Spleen (tissue), 11 donors: ENCODE results near the gene TEAD3. TPM values are rescaled to one million over a fixed set of nuclear protein-coding genes. Genes with fewer than 3 reads are reported as not detected.

Experiments
- DNase-seq: peaks from one replicate; pipeline ENCODE4 v3.0.0-alpha.2; 2020
- H3K27ac ChIP-seq, 8 donors: fragments of 200-600 bp; sonication (generic) in 7 of 8; 1 replicate in 4 of 8; 2 replicates in 4 of 8; pipeline versions ENCODE4 v1.5.0 to v1.8.0; 2016 to 2021; ENCODE audit warnings: inconsistent platforms in 4 of 8, mild to moderate bottlenecking in 4 of 8, moderate library complexity in 1 of 8
- H3K27me3 ChIP-seq, 7 donors: fragments of 200-600 bp; sonication (generic) in 6 of 7; replicated peaks in 1 of 7; 1 replicate in 4 of 7; 2 replicates in 3 of 7; pipeline versions ENCODE4 v1.5.0 to v1.8.0; 2016 to 2021; ENCODE audit warnings: inconsistent platforms in 3 of 7, mild to moderate bottlenecking in 1 of 7
- H3K36me3 ChIP-seq, 6 donors: fragments of 200-600 bp; sonication (generic) in 5 of 6; 1 replicate in 4 of 6; 2 replicates in 2 of 6; pipeline versions ENCODE4 v1.5.0 to v1.8.0; 2016 to 2021; ENCODE audit warnings: inconsistent platforms in 2 of 6
- H3K4me1 ChIP-seq, 6 donors: fragments of 200-600 bp; sonication (generic) in 5 of 6; 1 replicate in 3 of 6; 2 replicates in 3 of 6; pipeline versions ENCODE4 v1.5.0 to v1.8.0; 2016 to 2021; ENCODE audit warnings: inconsistent platforms in 3 of 6
- H3K4me3 ChIP-seq, 8 donors: fragments of 200-600 bp; sonication (generic) in 7 of 8; 1 replicate in 4 of 8; 2 replicates in 4 of 8; pipeline versions ENCODE4 v1.5.0 to v1.8.0; 2016 to 2021; ENCODE audit warnings: inconsistent platforms in 4 of 8, mild to moderate bottlenecking in 4 of 8, moderate library complexity in 2 of 8
- H3K9me3 ChIP-seq, 8 donors: fragments of 200-600 bp; sonication (generic) in 7 of 8; 1 replicate in 4 of 8; 2 replicates in 4 of 8; pipeline versions ENCODE4 v1.5.0 to v1.8.0; 2016 to 2021; ENCODE audit warnings: inconsistent platforms in 4 of 8
- POLR2A ChIP-seq, 3 donors: fragments of 450-650 bp; IDR thresholded peaks; one replicate each; pipeline ENCODE4 v1.5.1; 2017; ENCODE audit warnings: antibody characterized with exemption in 3 of 3, mild to moderate bottlenecking in 1 of 3
- POLR2AphosphoS5 ChIP-seq, 3 donors: sonication (generic); formaldehyde crosslinking; IDR thresholded peaks; one replicate each; pipeline ENCODE4 v1.5.1; 2017; ENCODE audit warnings: antibody characterized with exemption in 3 of 3
- WGBS, 5 donors: extraction: QIAGEN DNeasy Blood & Tissue Kit in 3 of 5; methylation state at CpG; one replicate each; pipeline versions ENCODE4 v1.1.5 to v1.1.7; 2013 to 2018; 5-methylcytosine and 5-hydroxymethylcytosine counted together
- intact Hi-C: fragments of 100-400 bp; cut with DNase I; formaldehyde crosslinking; loops from one replicate; pipeline ENCODE4 v1.15.0; 2023; ENCODE audit warnings: low total_unique reads
- polyA plus RNA-seq, 3 donors: library from polyadenylated mRNA; stranded (reverse); fragments of 200-250 nt; gene quantifications; one replicate each; pipeline ENCODE4 v1.2.1, GENCODE V29; 2013
- total RNA-seq, 7 donors: library from RNA; depleted of rRNA in 3 of 7; stranded (reverse); fragments of >200 nt in 3 of 7; fragmentation: NEBNext Ultra II Directional in 4 of 7; extraction: Animal tissue kit (Norgen Biotek cat#: 25700) in 4 of 7; gene quantifications; one replicate each; pipeline versions ENCODE4 v1.1.0 to v1.2.1, GENCODE V29; 2016 to 2021
- TF ChIP-seq, protein P1 (sequence below), 11 experiments: fragments of 200-600 bp in 7 of 11; fragments of 450-650 bp in 4 of 11; sonication (generic) in 4 of 11; IDR thresholded peaks in 8 of 11; conservative IDR thresholded peaks in 3 of 11; 1 replicate in 7 of 11; 2 replicates in 4 of 11; pipeline versions ENCODE4 v1.4.0 to v1.8.0; 2016 to 2021; ENCODE audit warnings: antibody characterized with exemption in 11 of 11, inconsistent platforms in 4 of 11, mild to moderate bottlenecking in 1 of 11
- donor health status: healthy with polysubstance abuse.
- donor health status: DM: no; HTN: no; CAD: no; lungs with moderate emphysema.
- donor health status: DM: no; HTN: no; CAD: no.
- donor health status: Bipolar disorder and iron deficiency.
- donor health status: healthy.
- donor health status: DM: no; HTN: no; CAD: no.
- donor health status: DM: yes; HTN: yes; CAD: no.

The TEAD3 gene
- total and polyA plus RNA-seq, 10 donors: 2.5 to 15.2 (median 7.2) TPM

- Histone ChIP-seq H3K4me3 (no peak overlapping the region), H3K27me3 (peaks cover 0 to 10% (median 0%) of the 10 kb centered on the region in 7 donors), H3K36me3 (no peaks in the 10 kb centered on the region), H3K4me1 (no peaks in the 10 kb centered on the region), H3K27ac (no peak overlapping the region), H3K9me3 (no peaks in the 10 kb centered on the region)
- 77 to 84% (median 79%) methylated on average over 6 of the region's 6 CpGs for WGBS, 5 donors
- TF ChIP-seq POLR2AphosphoS5 (IDR thresholded peaks at IDR 0.05) (no peak), POLR2A (IDR thresholded peaks at IDR 0.05) (no peak)
- TF ChIP-seq, protein P1, sequence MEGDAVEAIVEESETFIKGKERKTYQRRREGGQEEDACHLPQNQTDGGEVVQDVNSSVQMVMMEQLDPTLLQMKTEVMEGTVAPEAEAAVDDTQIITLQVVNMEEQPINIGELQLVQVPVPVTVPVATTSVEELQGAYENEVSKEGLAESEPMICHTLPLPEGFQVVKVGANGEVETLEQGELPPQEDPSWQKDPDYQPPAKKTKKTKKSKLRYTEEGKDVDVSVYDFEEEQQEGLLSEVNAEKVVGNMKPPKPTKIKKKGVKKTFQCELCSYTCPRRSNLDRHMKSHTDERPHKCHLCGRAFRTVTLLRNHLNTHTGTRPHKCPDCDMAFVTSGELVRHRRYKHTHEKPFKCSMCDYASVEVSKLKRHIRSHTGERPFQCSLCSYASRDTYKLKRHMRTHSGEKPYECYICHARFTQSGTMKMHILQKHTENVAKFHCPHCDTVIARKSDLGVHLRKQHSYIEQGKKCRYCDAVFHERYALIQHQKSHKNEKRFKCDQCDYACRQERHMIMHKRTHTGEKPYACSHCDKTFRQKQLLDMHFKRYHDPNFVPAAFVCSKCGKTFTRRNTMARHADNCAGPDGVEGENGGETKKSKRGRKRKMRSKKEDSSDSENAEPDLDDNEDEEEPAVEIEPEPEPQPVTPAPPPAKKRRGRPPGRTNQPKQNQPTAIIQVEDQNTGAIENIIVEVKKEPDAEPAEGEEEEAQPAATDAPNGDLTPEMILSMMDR (IDR thresholded peaks at IDR 0.05 in 8 of 11, conservative IDR thresholded peaks at IDR 0.05 in 3 of 11): no peak
- intact Hi-C loops: no loop called here
- no peak for DNase-seq
These were observed 37.1 kb upstream of the TEAD3 start for GRCh38 chr6:35533981-35534380.

GRCh38 chr6:35532126-35532525 is 35.2 kb upstream of the TEAD3 start:
- Histone ChIP-seq H3K4me3 (no peak overlapping the region), H3K27ac (no peak overlapping the region), H3K27me3 (peaks cover 0 to 10% (median 0%) of the 10 kb centered on the region in 7 donors), H3K4me1 (no peaks in the 10 kb centered on the region), H3K9me3 (no peaks in the 10 kb centered on the region), H3K36me3 (no peaks in the 10 kb centered on the region)
- WGBS, 5 donors: 86 to 97% (median 91%) methylated on average over 4 of the region's 4 CpGs
- intact Hi-C loops: no loop called here
- TF ChIP-seq, protein P1 (IDR thresholded peaks at IDR 0.05 in 8 of 11, conservative IDR thresholded peaks at IDR 0.05 in 3 of 11): no peak
- TF ChIP-seq POLR2AphosphoS5 (IDR thresholded peaks at IDR 0.05) (no peak), POLR2A (IDR thresholded peaks at IDR 0.05) (no peak)
- no peak for DNase-seq

DNA sequence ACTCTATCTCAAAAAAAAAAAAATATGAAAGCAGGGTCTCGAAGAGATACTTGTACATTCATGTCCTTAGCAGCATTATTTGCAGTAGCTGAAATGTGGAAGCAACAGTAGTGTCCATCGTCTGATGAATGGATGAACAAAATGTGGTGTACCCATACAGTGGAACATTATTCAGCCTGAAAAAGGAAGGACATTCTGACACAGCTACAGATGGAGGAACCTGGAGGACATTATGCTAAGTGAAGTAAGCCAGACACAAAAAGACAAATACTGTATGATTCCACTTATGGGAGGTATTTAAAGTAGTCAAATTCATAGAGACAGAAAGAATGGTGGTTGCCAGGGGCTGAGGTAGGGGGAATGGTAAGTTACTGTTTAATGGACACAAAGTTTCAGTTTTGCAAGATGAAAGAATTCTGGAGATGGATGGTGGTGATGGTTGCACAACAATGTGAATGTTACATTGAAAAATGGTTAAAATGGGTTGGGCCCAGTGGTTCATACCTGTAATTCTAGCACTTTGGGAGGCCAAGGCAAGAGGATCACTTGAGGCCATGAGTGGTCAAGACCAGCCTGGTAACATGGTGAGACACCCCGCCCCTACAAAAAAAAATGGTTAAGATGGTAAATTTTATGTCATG is 27.6 kb upstream of the TEAD3 start:
- peaks cover 0 to 20% (median 14%) of the 10 kb centered on the region in 6 donors for H3K4me1 ChIP-seq
- intact Hi-C loops: loop anchor here (5.0 kb wide), 1 partner anchor 213 kb away; the partner anchor contains the start of gene ARMC12
- H3K27ac ChIP-seq: no peak overlapping the region
- H3K27me3 ChIP-seq: peaks cover 0 to 13% (median 0%) of the 10 kb centered on the region in 7 donors
- no peak for DNase-seq
- no peak overlapping the region for H3K4me3 ChIP-seq
- no peaks in the 10 kb centered on the region for H3K9me3 ChIP-seq
- 76 to 93% (median 91%) methylated on average over 3 of the region's 3 CpGs for WGBS, 5 donors
- TF ChIP-seq POLR2AphosphoS5 (IDR thresholded peaks at IDR 0.05) (no peak), POLR2A (IDR thresholded peaks at IDR 0.05) (no peak)
- TF ChIP-seq, protein P1 (IDR thresholded peaks at IDR 0.05 in 8 of 11, conservative IDR thresholded peaks at IDR 0.05 in 3 of 11): no peak
- H3K36me3 ChIP-seq: no peaks in the 10 kb centered on the region
